ENCODE results near the gene NPNT.

DNA sequence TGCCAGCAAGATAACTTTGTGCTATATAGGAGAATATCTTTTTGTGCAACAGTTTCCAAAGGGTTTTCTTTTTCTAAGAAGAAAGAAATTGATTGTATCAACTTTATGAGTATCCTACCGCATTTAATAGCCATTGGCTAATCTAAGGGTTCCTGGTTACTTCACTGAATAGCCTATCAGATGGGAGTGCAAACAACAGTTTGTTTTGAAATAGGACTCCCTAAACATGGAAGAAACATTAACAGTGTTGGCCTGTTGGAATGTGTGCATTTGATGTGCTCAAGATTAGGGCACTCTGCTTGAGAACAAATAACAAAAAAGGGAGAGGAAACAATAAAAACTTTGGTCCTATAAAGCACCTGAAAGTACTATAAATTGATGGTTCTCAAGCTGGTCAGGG is 29.1 kb downstream of the NPNT start:
- TF ChIP-seq SMC3 (IDR thresholded peaks at IDR 0.05; ENCODE audit: low read depth, low read length) (no peak), CTCF (IDR thresholded peaks at IDR 0.05) (no peak), ELF1 (IDR thresholded peaks at IDR 0.05) (no peak), EZH2phosphoT487 (IDR thresholded peaks at IDR 0.05; ENCODE audit: borderline replicate concordance, low read depth) (no peak)

Data from SK-N-SH (cell line).